GM21447 (cell line): ENCODE measurements around the gene EPHA8.

Source experiments
- ATAC-seq: cut with Tn5 transposase; IDR thresholded peaks from one replicate; pipeline ENCODE4 v1.9.1; 2021; ENCODE audit not compliant: unreplicated experiment

Gene EPHA8

DNA sequence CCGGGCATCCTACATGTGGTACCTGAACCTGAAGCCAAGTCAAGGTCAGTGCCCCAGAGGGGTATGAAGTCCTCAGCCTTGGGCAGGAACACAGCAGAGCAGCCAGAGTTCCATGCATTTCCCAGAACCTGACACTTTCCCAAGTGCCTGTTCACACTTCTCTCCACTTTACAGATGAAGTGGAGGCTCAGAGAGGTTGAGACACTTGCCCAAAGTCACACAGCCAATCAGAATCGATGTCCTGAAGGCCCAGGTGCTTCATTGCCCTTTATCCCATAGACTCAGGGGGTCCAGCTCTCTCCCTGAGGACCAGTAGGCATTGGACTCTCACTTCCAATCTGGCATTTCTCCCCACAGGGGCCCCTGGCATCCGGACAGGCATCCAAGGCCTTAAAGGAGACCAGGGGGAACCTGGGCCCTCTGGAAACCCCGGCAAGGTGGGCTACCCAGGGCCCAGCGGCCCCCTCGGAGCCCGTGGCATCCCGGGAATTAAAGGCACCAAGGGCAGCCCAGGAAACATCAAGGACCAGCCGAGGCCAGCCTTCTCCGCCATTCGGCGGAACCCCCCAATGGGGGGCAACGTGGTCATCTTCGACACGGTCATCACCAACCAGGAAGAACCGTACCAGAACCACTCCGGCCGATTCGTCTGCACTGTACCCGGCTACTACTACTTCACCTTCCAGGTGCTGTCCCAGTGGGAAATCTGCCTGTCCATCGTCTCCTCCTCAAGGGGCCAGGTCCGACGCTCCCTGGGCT lies 75.4 kb downstream of the EPHA8 start:
- no peak for ATAC-seq

DNA sequence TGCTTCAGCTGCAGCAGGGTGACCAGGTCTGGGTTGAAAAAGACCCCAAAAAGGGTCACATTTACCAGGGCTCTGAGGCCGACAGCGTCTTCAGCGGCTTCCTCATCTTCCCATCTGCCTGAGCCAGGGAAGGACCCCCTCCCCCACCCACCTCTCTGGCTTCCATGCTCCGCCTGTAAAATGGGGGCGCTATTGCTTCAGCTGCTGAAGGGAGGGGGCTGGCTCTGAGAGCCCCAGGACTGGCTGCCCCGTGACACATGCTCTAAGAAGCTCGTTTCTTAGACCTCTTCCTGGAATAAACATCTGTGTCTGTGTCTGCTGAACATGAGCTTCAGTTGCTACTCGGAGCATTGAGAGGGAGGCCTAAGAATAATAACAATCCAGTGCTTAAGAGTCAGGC lies 76.0 kb downstream of the EPHA8 start:
- ATAC-seq: no peak

DNA sequence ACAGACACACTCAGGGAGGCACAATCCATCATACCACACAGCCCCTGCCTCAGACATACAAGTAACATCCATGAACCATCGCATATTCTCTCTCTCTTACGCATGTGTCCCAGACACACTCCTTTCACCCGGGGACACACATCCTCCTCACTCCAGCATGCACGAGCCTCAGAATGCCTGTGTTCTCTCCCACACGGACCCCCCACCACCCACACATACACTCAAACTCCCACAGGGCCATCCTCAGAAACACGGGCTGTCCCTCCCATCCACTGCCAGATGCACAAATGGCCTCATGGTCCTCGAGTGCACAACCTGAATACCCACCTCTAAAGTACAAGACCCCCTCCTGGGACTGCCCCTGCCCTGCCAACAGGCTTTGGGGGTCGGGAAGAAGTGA lies 78.0 kb downstream of the EPHA8 start:
- ATAC-seq: no peak

DNA sequence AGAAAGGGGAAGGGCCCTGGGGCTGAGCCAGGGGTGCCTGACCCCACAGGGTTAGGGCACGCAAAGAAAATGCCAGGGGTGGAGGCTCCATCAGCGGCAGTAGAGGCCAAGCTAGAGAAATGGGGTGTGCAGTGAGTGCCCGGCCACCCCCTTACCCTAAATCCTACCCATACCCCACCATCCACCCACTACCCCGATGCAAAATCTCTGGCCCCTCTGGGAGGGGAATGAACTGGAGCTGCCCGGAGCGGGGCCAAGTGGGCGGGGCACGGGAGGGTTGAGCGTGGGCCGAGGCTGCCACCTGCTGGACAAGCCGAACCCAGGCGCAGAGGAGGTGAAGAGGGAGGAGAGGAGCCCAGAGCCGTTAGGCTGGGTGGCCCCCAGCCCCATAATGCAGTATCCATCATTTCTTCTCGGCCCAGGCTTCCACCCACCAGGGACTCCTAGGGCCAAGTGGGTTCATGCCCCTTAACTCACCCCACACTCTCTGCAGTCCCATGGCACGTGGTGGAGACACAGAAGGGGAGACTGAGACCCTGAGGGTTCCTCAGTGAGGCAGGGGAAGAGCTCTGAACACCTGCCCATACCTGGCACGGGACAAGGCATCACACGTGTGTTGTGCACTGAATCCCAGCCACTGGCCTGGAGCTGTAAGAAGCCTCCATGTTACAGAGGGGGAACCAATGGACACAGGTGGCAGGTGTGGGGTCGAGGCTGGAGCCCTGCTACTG lies 78.8 kb downstream of the EPHA8 start:
- no peak for ATAC-seq

- no peak for ATAC-seq
Observed at GRCh38 chr1:22643381-22643780, 80.1 kb downstream of the EPHA8 start, which contains the start of gene C1QC. Gene C1QC (plus strand): TSS chr1:22643633. CDS start chr1:22644024, 391 bp downstream.

DNA sequence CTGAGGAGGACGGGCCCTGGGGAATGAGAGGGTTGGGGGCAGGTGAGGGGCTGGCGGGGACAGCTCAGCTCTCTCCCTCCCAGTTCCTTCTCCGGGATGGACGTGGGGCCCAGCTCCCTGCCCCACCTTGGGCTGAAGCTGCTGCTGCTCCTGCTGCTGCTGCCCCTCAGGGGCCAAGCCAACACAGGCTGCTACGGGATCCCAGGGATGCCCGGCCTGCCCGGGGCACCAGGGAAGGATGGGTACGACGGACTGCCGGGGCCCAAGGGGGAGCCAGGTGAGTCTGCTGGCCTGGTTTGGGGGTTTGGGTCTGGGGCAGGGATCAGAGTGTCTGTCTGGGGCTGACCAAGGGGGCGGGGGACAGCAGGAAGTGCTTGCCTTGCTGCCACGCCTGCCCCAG lies 80.6 kb downstream of the EPHA8 start:
- no peak for ATAC-seq

DNA sequence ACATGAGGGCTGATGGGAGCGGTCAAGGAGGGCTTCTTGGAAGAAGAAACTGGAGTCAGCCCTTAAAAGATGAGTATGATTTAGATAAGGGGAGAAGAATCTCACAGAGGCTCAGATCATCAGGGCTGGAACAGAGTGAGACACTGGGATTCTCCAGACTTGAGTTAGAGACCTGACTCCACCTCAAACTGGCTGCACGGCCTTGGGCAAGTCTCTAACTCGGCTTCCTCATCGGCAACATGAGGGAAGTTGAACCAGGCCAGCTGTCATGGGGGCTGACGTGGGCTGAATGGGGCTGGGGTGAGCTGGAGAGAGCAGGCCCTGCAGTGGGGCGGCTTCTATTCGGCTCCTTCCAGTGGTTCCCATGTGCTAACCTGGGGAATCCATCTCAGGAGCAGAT lies 82.6 kb downstream of the EPHA8 start:
- ATAC-seq: no peak

DNA sequence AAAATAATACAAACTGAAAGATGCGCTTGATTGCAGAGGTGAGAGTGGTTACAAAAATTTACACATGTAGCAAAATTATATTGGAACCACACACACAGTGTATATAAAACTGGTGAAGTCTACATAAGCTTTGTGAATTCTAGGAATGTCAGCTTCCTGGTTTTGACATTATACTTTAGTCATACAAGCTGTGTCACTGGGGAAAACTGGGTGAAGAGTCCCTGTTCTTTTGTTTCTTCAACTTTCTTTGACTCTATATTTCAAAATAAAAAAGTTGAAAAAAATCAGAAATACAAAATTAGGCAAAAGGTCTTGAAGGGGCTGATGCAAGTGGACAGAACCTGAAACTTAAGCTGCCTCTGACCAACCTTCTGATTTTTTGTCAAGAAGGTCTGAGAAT lies 83.1 kb downstream of the EPHA8 start:
- ATAC-seq: no peak

DNA sequence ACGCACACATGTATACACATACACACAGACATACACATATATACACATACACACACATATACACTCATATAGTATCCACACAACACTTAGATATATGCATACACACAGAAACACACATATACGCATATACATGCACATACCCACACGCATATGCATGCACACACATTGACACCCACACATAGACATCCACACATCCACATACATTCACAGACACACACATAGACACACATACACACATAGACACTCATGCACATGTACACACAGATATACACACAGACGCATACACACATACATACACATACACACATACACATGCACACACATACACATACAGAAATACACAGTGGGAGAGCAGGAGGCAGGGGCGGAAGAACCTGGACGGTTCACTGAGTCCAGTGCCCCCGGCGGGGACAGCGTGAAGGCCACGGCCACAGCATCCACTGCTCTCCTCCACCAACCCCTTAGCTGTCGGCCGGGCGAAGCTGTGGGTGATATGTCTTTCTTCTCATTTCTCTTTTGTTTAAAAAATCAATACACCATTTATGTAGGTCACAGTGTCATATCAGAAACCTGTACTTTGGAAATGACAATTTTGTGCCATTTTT lies 86.9 kb downstream of the EPHA8 start:
- ATAC-seq: no peak

DNA sequence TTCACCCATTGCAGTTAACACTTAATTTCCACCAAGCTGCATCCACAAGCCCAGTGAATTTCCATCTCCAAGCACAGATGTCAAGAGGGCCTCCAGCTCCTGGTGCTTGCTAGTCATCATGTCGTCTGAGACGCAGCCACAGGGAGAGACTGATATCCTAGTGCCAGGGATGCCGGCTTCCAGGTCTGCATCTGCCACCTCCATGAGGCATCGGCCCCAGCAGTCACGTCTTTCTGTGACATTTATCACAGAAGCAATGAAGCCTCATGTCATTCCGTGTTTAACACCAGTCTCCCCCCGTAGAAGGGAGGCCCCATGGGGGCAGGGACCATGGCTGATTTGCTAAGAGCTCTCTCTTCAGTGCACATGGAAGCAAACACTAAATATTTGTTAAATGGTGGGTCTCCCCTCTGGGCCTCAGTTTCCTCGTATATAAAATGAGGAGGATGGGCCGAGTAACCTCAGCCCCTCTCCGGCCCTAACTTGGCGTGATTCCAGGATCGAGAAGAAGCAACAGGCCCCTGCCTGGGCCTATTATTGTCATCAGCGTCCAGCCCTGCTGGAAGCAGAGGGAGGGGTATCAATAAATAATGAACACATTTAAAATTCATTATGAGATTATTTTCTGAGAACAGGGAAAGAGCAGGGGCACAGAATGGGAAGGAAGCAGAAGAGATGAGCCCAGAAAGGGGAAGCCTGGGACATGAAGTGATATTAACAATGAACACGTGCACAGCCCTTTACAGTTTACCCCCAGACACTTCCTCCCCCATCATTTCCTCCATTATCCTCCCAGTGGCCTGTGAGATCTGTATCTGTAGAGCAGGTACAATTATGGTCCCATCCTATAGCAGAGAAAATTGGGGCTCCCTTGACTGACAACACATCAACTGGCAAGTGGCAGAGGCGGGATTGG lies 88.9 kb downstream of the EPHA8 start:
- ATAC-seq: no peak

- ATAC-seq: no peak
Observed at GRCh38 chr1:22652881-22653316, 89.6 kb downstream of the EPHA8 start, which contains the start of gene C1QB. Gene C1QB (plus strand): TSS chr1:22653236. CDS start chr1:22659463, 6,227 bp downstream.
